ENCODE results near the gene ORAI3.

GRCh38 chr16:31000671-31001382 is 52.0 kb downstream of the ORAI3 start:
- TF ChIP-seq DMTF1 (CRISPR knock-in tag; IDR thresholded peaks at IDR 0.05), result no peak
- no peak for TF ChIP-seq TRIM24 (CRISPR knock-in tag; IDR thresholded peaks at IDR 0.05)
- TF ChIP-seq ZNF790 (CRISPR knock-in tag; IDR thresholded peaks at IDR 0.05; ENCODE audit: borderline replicate concordance), result no peak
- no peak for TF ChIP-seq ZHX1 (CRISPR knock-in tag; IDR thresholded peaks at IDR 0.05; ENCODE audit: low read depth)
- 0 out of 2 replicates have a peak, but pooled peaks have one; percentile 33 for TF ChIP-seq PRDM10 (CRISPR knock-in tag; IDR thresholded peaks at IDR 0.05; ENCODE audit: low read depth)
- no peak for TF ChIP-seq ZGPAT (CRISPR knock-in tag; IDR thresholded peaks at IDR 0.05)
- no peak for TF ChIP-seq MEIS1 (CRISPR knock-in tag; IDR thresholded peaks at IDR 0.05; ENCODE audit: borderline replicate concordance)
- no peak for TF ChIP-seq NFE2L1 (CRISPR knock-in tag; IDR thresholded peaks at IDR 0.05; ENCODE audit: borderline replicate concordance)
- no peak for TF ChIP-seq PLRG1 (conservative IDR thresholded peaks at IDR 0.05)
- no peak for TF ChIP-seq RAD21 (CRISPR knock-in tag; IDR thresholded peaks at IDR 0.05)
